Inferior parietal cortex (tissue), 1 donor: ENCODE measurements around the gene PIK3CB.
"Not testable (repeated sequence)": the region's sequence is repeated elsewhere in the genome, so short reads cannot be mapped to it uniquely, and the experiment has no call there.

ENCODE experiments used
- DNase-seq: peaks from one replicate; pipeline ENCODE4 v3.0.0-alpha.2; 2016; ENCODE audit errors: extremely low spot score

PIK3CB gene

DNA sequence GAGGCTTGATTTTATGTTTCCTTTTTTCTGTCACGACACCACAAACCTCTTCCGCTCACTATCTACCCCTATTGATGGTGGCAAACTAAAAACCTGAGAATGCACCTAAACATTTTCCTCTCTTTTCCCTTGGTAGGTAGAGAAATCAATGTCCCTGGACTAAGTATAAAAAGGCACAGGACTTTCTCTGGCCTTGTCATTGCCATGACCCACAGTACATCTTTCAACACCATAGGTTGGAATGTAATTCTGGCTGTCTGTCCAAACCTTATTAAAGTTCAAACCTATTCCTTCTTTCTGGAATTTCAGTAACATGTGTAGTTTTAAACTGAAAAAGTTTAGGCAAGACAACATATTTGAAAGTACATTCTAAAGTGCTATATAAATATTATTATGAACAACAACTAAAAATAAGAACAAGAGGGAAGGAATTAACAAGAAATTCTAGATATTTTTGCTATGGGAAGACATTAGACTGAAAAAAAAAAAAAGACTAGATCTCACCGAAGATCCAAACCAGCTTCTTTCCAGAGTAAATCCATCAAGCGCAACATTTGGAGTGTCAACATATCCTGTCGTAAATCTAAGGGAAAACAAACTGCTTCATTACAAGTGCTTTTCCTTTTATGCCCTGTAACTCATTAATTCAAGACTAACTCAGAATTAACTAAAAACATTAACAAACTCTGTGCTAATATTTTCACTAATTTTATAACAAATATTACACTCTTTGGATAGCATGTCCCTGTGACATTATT lies 153.1 kb downstream of the PIK3CB start:
- no peak for DNase-seq

GRCh38 chr3:138680974-138681373 lies 153.8 kb downstream of the PIK3CB start:
- not testable (repeated sequence) for DNase-seq

GRCh38 chr3:138678874-138679392 lies 155.8 kb downstream of the PIK3CB start:
- no peak for DNase-seq

GRCh38 chr3:138678086-138678485 lies 156.6 kb downstream of the PIK3CB start:
- no peak for DNase-seq

DNA sequence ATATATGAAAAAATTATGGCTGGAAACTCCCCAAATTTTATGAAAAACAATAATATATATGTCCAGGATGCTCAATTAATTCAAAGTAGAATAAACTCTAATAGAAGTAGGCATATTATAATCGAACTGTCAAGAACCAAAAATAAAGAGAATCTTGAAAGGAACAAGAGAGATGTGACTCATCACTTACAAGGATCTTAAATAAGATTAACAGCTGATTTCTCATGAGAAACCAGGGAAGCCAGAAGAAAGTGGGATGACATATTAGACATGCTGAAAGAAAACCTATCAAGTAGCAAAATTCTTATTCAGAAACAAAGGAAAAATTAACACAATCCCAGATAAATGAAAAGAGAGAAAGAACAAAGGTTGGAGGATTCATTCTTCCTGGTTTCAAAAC lies 159.3 kb downstream of the PIK3CB start:
- DNase-seq = no peak

DNA sequence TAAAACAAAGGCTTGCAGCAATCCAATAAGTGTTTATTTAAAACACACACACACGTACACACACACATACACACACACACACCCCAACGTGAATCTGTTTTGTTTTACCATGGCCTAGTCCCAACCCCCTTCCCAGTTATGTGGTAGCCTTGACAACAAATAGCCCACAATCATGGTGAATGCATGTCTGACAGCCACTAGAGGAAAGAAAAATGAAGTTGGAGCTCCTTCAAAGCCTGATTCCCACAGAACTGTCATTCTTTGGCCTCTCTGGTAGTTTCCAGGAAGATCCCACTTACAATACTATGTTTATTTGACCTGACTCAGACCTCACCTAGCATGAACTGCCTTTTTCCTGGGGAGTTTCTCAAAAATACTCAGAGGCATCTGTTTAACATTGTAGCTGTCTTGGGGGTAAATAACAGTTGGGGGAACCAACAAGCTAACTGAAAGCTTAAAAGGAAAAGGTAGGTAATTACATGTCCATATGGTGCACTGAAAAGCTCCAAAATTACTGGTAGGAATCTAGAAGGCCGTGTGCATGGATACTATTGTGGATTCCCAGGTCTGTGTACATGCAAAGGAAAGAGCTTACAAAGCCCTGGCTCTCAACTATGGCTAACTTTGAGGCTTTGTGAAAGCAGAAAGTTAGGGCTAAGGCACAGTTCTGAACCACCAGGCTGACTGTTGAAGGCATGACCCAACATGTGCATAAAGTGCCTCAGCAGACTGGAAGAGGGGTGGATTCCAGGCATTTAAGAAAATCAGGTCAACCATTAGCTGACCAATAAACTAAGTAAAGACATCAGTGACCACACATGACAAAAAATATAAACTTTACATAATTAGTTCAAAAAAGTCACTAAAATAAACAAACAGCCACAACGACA lies 160.8 kb downstream of the PIK3CB start:
- no peak for DNase-seq

- DNase-seq = no peak
Measured at GRCh38 chr3:138670407-138670806, 164.3 kb downstream of the PIK3CB start.

- DNase-seq = no peak
Measured at GRCh38 chr3:138668107-138668506, 166.6 kb downstream of the PIK3CB start.

DNA sequence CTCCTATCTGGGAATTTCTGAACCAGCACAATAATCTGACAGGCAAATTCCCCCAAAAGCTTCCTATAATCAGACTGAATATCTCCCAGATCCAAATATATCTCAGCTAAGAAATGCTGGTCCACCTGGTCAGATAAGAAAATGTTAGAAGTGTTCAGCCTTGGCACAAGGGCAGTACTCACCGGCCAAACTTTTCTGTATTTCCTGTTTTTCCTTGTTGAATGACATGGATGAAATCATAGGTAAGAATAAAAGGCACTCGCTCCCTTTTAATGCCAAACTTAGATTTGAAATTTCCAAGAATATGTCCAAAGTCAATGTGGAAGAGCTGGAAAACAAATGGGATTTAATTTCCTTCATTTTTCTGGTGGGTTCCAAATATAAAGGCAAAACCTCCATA lies 177.2 kb downstream of the PIK3CB start:
- no peak for DNase-seq

DNA sequence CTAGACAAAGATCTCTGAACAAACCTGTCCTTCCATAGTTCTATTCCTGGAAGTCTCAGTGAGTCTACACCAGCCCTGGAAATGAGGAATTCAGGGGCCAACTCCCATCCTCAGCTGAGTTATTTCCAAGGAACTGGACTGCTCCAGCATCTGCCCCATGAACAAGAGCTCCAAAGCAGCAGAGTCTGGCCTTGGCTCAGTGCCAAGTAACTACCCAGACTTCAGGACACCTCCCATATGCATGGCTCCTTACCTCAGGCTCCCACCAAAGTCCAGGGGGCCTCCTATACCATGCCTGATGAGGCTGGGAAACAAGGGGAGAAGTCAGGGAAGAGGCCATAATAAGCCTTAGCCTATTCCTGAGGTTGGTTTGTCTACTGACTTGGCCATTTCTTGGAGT lies 181.2 kb downstream of the PIK3CB start:
- no peak for DNase-seq

- no peak for DNase-seq
Measured at GRCh38 chr3:138649134-138649533, 185.6 kb downstream of the PIK3CB start.

GRCh38 chr3:138646513-138646912 lies 188.2 kb downstream of the PIK3CB start:
- no peak for DNase-seq

GRCh38 chr3:138646008-138646407 lies 188.7 kb downstream of the PIK3CB start:
- no peak for DNase-seq

- DNase-seq = no peak
Measured at GRCh38 chr3:138642927-138643253, 191.8 kb downstream of the PIK3CB start.

GRCh38 chr3:138642226-138642926 lies 192.4 kb downstream of the PIK3CB start:
- DNase-seq = no peak

GRCh38 chr3:138640537-138640936 lies 194.2 kb downstream of the PIK3CB start:
- DNase-seq = no peak

GRCh38 chr3:138638641-138639040 lies 196.1 kb downstream of the PIK3CB start:
- no peak for DNase-seq

DNA sequence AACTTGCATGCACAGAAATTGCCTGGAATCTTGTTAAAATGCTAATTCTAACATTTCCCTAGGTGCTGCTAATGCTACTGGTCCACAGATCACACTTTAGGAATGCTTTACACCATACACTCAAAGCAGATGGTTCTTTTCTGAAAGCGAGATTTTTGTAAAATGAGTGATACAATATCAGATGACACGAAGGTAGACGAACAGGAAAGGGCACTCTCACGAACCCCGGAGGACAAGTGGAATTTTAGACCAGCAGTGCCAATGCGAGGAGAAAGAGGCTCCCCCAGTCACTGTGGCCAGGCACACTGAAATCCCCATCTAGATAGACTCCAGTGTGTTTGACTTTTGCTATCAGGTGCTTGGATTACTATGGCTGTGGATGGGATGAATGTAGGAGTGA lies 205.2 kb downstream of the PIK3CB start:
- no peak for DNase-seq

- no peak for DNase-seq
Measured at GRCh38 chr3:138625707-138626365, 208.9 kb downstream of the PIK3CB start.

- no peak for DNase-seq
Measured at GRCh38 chr3:138624518-138624917, 210.2 kb downstream of the PIK3CB start.

DNA sequence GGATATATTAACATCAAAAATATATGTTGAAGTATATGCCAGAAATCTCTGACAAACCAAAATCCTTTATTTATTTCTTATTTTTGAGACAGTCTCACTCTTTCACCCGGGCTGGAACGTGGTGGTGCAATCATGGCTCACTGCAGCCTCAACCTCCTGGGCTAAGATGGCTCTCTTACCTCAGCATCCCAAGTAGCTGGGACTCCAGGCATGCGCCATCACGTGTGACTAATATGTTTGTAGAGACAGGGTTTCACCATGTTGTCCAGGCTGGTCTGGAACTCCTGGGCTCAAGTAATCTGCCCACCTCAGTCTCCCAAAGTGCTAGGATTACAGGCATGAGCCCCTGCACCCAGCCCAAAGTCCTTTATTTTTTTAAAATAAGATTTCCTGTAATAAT lies 214.3 kb downstream of the PIK3CB start:
- no peak for DNase-seq

DNA sequence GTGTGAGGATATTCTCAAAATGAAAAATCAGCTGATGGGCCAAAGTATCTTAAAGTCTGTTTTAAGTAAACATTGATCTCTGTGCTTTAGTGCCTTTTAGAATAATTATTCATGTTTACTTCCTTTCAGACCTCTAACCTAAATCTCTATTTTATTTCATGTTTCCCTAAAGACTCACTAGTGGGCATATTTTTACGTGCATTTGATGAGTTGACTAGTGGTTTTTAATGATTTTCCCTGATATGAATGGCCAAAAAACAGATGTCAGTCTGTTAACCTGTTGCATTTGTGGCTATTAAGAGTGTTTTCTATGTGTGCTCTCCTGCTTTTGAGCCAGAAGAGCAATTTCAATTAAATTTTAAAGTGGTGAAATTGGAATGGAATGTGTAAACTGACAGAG lies 219.3 kb downstream of the PIK3CB start:
- DNase-seq = no peak
